ENCODE data around the gene NPRL2.

The NPRL2 gene

DNA sequence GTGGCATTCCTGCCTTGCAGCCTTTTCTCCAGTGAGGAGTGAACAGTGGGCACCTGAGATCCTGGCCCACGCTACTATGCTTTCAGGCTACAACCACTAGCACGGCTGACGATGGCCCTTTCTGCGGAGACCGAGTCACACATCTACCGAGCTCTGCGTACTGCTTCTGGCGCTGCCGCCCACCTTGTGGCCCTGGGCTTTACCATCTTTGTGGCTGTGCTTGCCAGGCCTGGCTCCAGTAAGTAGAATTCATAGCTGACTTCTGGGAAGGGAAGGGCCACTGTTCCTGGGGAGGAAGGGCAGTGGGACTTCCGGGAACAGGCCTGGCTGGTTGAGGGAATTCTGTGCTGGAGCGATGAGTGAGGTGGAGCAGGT, 735 bp upstream of the NPRL2 start:
- Histone ChIP-seq H3K4me3 (ENCODE audit: low read length in 2 of 2) (peak overlapping the region; percentile 70 to 97), H3K36me3 (ENCODE audit: control insufficient read depth in 2 of 2, insufficient read depth in 2 of 2, low read length in 2 of 2) (peaks cover 45 to 48% of the 10 kb centered on the region in 2 donors), H3K27me3 (ENCODE audit: control insufficient read depth in 2 of 2, insufficient read depth in 2 of 2, low read length in 2 of 2) (no peaks in the 10 kb centered on the region), H3K4me1 (ENCODE audit: control insufficient read depth in 2 of 2, insufficient read depth in 2 of 2, low read length in 2 of 2) (peaks cover 35 to 40% of the 10 kb centered on the region in 2 donors), H3K9ac (ENCODE audit: low read depth in 1 of 2, low read length in 2 of 2) (peak overlapping the region; percentile 74 to 94), H3K9me3 (ENCODE audit: control insufficient read depth in 2 of 2, low read length in 2 of 2) (no peaks in the 10 kb centered on the region), H3K27ac (ENCODE audit: low read depth in 2 of 2, low read length in 2 of 2) (peak overlapping the region in 1 of 2 donors; percentile 87)

- Histone ChIP-seq H3K4me1 (ENCODE audit: control insufficient read depth in 2 of 2, insufficient read depth in 2 of 2, low read length in 2 of 2) (peaks cover 33 to 39% of the 10 kb centered on the region in 2 donors), H3K27me3 (ENCODE audit: control insufficient read depth in 2 of 2, insufficient read depth in 2 of 2, low read length in 2 of 2) (no peaks in the 10 kb centered on the region), H3K27ac (ENCODE audit: low read depth in 2 of 2, low read length in 2 of 2) (peak overlapping the region; percentile 87 to 98), H3K4me3 (ENCODE audit: low read length in 2 of 2) (peak overlapping the region; percentile 70 to 97), H3K9me3 (ENCODE audit: control insufficient read depth in 2 of 2, low read length in 2 of 2) (no peaks in the 10 kb centered on the region), H3K9ac (ENCODE audit: low read depth in 1 of 2, low read length in 2 of 2) (peak overlapping the region; percentile 74 to 94), H3K36me3 (ENCODE audit: control insufficient read depth in 2 of 2, insufficient read depth in 2 of 2, low read length in 2 of 2) (peaks cover 36 to 37% of the 10 kb centered on the region in 2 donors)
Observed at GRCh38 chr3:50350213-50350526, 405 bp downstream of the NPRL2 start.

GRCh38 chr3:50347187-50347813, 3.3 kb downstream of the NPRL2 start:
- Histone ChIP-seq H3K4me1 (ENCODE audit: control insufficient read depth in 2 of 2, insufficient read depth in 2 of 2, low read length in 2 of 2) (peaks cover 37% of the 10 kb centered on the region in 2 donors), H3K27ac (ENCODE audit: low read depth in 2 of 2, low read length in 2 of 2) (no peak overlapping the region)

DNA sequence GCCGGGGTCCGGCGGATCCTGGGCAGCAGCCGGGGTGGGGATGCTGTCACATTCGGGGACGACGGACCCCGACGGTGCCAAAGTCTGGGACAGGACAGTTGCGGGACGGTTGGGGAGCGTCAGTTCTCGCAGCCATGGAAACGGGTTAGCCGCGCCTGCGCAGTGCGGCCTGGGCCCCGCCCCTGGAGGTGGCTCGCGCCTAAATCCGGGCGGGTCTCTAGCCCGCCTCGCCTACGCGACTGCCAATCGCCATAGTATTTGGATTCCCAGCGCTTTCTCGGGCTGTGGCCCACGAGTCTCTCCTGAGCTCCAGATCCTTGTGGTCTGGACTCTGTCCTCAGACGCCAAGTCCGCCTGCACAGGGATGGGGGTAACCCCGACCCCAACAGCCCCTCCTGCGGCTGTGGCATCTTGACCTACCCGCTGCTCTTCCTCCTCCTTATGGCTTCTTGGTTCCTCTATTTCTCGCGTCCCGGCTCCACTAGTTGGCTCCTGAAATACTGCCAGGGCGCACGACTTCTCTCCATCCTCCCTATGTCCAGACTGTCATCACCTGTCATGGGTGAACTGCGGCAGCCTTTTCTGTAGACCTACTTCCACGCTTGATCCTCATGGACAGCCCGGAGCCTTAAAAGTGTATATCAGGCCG, 4.9 kb downstream of the NPRL2 start, which contains the start of gene ZMYND10:
Gene ZMYND10, minus strand, starts transcription at position 147 of the 649 bp plus-strand sequence. CDS start 153 bp downstream, outside the sequence.
- peak within 1 kb of the TSS in 1 of 2 donors; percentile 9 for H3K27ac ChIP-seq (ENCODE audit: low read depth in 2 of 2, low read length in 2 of 2)
- no peaks in the 10 kb centered on the region for H3K27me3 ChIP-seq (ENCODE audit: control insufficient read depth in 2 of 2, insufficient read depth in 2 of 2, low read length in 2 of 2)
- peak within 1 kb of the TSS; percentile 41 to 52 for H3K9ac ChIP-seq (ENCODE audit: low read depth in 1 of 2, low read length in 2 of 2)
- peaks cover 32 to 37% of the 10 kb centered on the region in 2 donors for H3K4me1 ChIP-seq (ENCODE audit: control insufficient read depth in 2 of 2, insufficient read depth in 2 of 2, low read length in 2 of 2)
- peaks cover 11 to 13% of the 10 kb centered on the region in 2 donors for H3K36me3 ChIP-seq (ENCODE audit: control insufficient read depth in 2 of 2, insufficient read depth in 2 of 2, low read length in 2 of 2)
- no peaks in the 10 kb centered on the region for H3K9me3 ChIP-seq (ENCODE audit: control insufficient read depth in 2 of 2, low read length in 2 of 2)
- peak within 1 kb of the TSS; percentile 37 to 65 for H3K4me3 ChIP-seq (ENCODE audit: low read length in 2 of 2)

More at GRCh38 chr3:50347187-50347813, 3.3 kb downstream of the NPRL2 start:
- H3K4me3 ChIP-seq (ENCODE audit: low read length in 2 of 2) = no peak overlapping the region
- no peaks in the 10 kb centered on the region for H3K9me3 ChIP-seq (ENCODE audit: control insufficient read depth in 2 of 2, low read length in 2 of 2)
- H3K9ac ChIP-seq (ENCODE audit: low read depth in 1 of 2, low read length in 2 of 2) = no peak overlapping the region
- H3K27me3 ChIP-seq (ENCODE audit: control insufficient read depth in 2 of 2, insufficient read depth in 2 of 2, low read length in 2 of 2) = no peaks in the 10 kb centered on the region
- peaks cover 13 to 15% of the 10 kb centered on the region in 2 donors for H3K36me3 ChIP-seq (ENCODE audit: control insufficient read depth in 2 of 2, insufficient read depth in 2 of 2, low read length in 2 of 2)

GRCh38 chr3:50345008-50345407, 5.6 kb downstream of the NPRL2 start:
- Histone ChIP-seq H3K9me3 (ENCODE audit: control insufficient read depth in 2 of 2, low read length in 2 of 2) (no peaks in the 10 kb centered on the region), H3K4me3 (ENCODE audit: low read length in 2 of 2) (peak overlapping the region; percentile 37 to 65), H3K36me3 (ENCODE audit: control insufficient read depth in 2 of 2, insufficient read depth in 2 of 2, low read length in 2 of 2) (peaks cover 11 to 13% of the 10 kb centered on the region in 2 donors), H3K27ac (ENCODE audit: low read depth in 2 of 2, low read length in 2 of 2) (no peak overlapping the region), H3K27me3 (ENCODE audit: control insufficient read depth in 2 of 2, insufficient read depth in 2 of 2, low read length in 2 of 2) (no peaks in the 10 kb centered on the region), H3K4me1 (ENCODE audit: control insufficient read depth in 2 of 2, insufficient read depth in 2 of 2, low read length in 2 of 2) (peaks cover 26 to 37% of the 10 kb centered on the region in 2 donors), H3K9ac (ENCODE audit: low read depth in 1 of 2, low read length in 2 of 2) (peak overlapping the region in 1 of 2 donors; percentile 52)

- no peaks in the 10 kb centered on the region for H3K9me3 ChIP-seq (ENCODE audit: control insufficient read depth in 2 of 2, low read length in 2 of 2)
- H3K27ac ChIP-seq (ENCODE audit: low read depth in 2 of 2, low read length in 2 of 2) = no peak overlapping the region
- no peak overlapping the region for H3K4me3 ChIP-seq (ENCODE audit: low read length in 2 of 2)
- H3K4me1 ChIP-seq (ENCODE audit: control insufficient read depth in 2 of 2, insufficient read depth in 2 of 2, low read length in 2 of 2) = peaks cover 25 to 38% of the 10 kb centered on the region in 2 donors
- no peak overlapping the region for H3K9ac ChIP-seq (ENCODE audit: low read depth in 1 of 2, low read length in 2 of 2)
- H3K27me3 ChIP-seq (ENCODE audit: control insufficient read depth in 2 of 2, insufficient read depth in 2 of 2, low read length in 2 of 2) = no peaks in the 10 kb centered on the region
- H3K36me3 ChIP-seq (ENCODE audit: control insufficient read depth in 2 of 2, insufficient read depth in 2 of 2, low read length in 2 of 2) = peaks cover 1 to 3% of the 10 kb centered on the region in 2 donors
Observed at GRCh38 chr3:50342813-50343633, 7.6 kb downstream of the NPRL2 start.

GRCh38 chr3:50341996-50342650, 8.5 kb downstream of the NPRL2 start:
- no peaks in the 10 kb centered on the region for H3K36me3 ChIP-seq (ENCODE audit: control insufficient read depth in 2 of 2, insufficient read depth in 2 of 2, low read length in 2 of 2)
- H3K9ac ChIP-seq (ENCODE audit: low read depth in 1 of 2, low read length in 2 of 2) = no peak overlapping the region
- no peaks in the 10 kb centered on the region for H3K27me3 ChIP-seq (ENCODE audit: control insufficient read depth in 2 of 2, insufficient read depth in 2 of 2, low read length in 2 of 2)
- H3K4me1 ChIP-seq (ENCODE audit: control insufficient read depth in 2 of 2, insufficient read depth in 2 of 2, low read length in 2 of 2) = peaks cover 31 to 40% of the 10 kb centered on the region in 2 donors
- no peak overlapping the region for H3K4me3 ChIP-seq (ENCODE audit: low read length in 2 of 2)
- H3K9me3 ChIP-seq (ENCODE audit: control insufficient read depth in 2 of 2, low read length in 2 of 2) = no peaks in the 10 kb centered on the region
- peak overlapping the region in 1 of 2 donors; percentile 87 for H3K27ac ChIP-seq (ENCODE audit: low read depth in 2 of 2, low read length in 2 of 2)

DNA sequence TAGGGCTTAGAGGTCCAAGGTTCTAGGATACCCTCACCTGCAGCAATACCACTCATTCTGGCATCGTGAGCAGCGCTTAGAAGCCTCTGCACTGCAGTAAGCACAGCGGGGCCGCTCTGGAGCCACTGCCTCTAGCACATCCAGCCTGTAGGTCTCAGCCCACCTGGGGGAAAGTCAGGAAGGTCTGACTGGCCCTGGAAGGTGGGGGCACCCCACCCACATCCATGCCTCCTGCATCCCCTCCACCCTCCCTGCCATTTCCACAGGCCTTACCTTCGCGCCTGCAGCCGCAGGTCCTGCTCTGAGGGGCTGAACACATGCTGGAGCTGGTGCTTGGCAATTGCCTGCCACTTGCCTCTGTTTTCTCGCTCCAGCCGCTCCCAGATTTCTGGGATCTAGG, 9.0 kb downstream of the NPRL2 start:
- Histone ChIP-seq H3K36me3 (ENCODE audit: control insufficient read depth in 2 of 2, insufficient read depth in 2 of 2, low read length in 2 of 2) (no peaks in the 10 kb centered on the region), H3K27ac (ENCODE audit: low read depth in 2 of 2, low read length in 2 of 2) (peak overlapping the region in 1 of 2 donors; percentile 87), H3K27me3 (ENCODE audit: control insufficient read depth in 2 of 2, insufficient read depth in 2 of 2, low read length in 2 of 2) (no peaks in the 10 kb centered on the region), H3K4me3 (ENCODE audit: low read length in 2 of 2) (peak overlapping the region; percentile 63 to 71), H3K9me3 (ENCODE audit: control insufficient read depth in 2 of 2, low read length in 2 of 2) (no peaks in the 10 kb centered on the region), H3K4me1 (ENCODE audit: control insufficient read depth in 2 of 2, insufficient read depth in 2 of 2, low read length in 2 of 2) (peaks cover 31 to 42% of the 10 kb centered on the region in 2 donors), H3K9ac (ENCODE audit: low read depth in 1 of 2, low read length in 2 of 2) (peak overlapping the region; percentile 63 to 73)

GRCh38 chr3:50340448-50341329, 9.9 kb downstream of the NPRL2 start, which contains the start of gene RASSF1:
TSS of gene RASSF1 (minus strand) at chr3:50340836. CDS start at chr3:50340805, 31 bp downstream.
- peak within 1 kb of the TSS; percentile 73 to 84 for H3K9ac ChIP-seq (ENCODE audit: low read depth in 1 of 2, low read length in 2 of 2)
- H3K27ac ChIP-seq (ENCODE audit: low read depth in 2 of 2, low read length in 2 of 2) = peak within 1 kb of the TSS; percentile 82 to 87
- H3K36me3 ChIP-seq (ENCODE audit: control insufficient read depth in 2 of 2, insufficient read depth in 2 of 2, low read length in 2 of 2) = no peaks in the 10 kb centered on the region
- no peaks in the 10 kb centered on the region for H3K9me3 ChIP-seq (ENCODE audit: control insufficient read depth in 2 of 2, low read length in 2 of 2)
- H3K4me1 ChIP-seq (ENCODE audit: control insufficient read depth in 2 of 2, insufficient read depth in 2 of 2, low read length in 2 of 2) = peaks cover 38 to 48% of the 10 kb centered on the region in 2 donors
- H3K4me3 ChIP-seq (ENCODE audit: low read length in 2 of 2) = peak within 1 kb of the TSS; percentile 63 to 71
- no peaks in the 10 kb centered on the region for H3K27me3 ChIP-seq (ENCODE audit: control insufficient read depth in 2 of 2, insufficient read depth in 2 of 2, low read length in 2 of 2)

Data from mucosa of rectum (tissue), 2 donors.